ENCODE measurements around the gene PRND. TPM values are rescaled to one million over a fixed set of nuclear protein-coding genes. Genes with fewer than 3 reads are reported as not detected.

The PRND gene
- total RNA-seq, 1 donor from 2014 or later = not detected

GRCh38 chr20:4776079-4776630, 54.4 kb downstream of the PRND start:
- H2AFZ ChIP-seq (ENCODE audit: low read depth, low read length) = no peak overlapping the region
- no peaks in the 10 kb centered on the region for H4K20me1 ChIP-seq (ENCODE audit: insufficient read depth, low read length)
- H3K4me3 Mint-ChIP-seq (ENCODE audit: unreplicated experiment) = no peak overlapping the region

More at GRCh38 chr20:4776079-4776630, 54.4 kb downstream of the PRND start:
- H3K27ac ChIP-seq (ENCODE audit: low read depth, low read length) = no peak overlapping the region
- DNase-seq (ENCODE audit: low read depth) (no peak), FAIRE-seq (no peak)
- no peaks in the 10 kb centered on the region for H3K79me2 ChIP-seq (ENCODE audit: insufficient read depth, low read length)
- no peak for TF ChIP-seq EZH2 (IDR thresholded peaks at IDR 0.05; ENCODE audit: insufficient read depth, low read length)
- TF ChIP-seq CTCF (IDR thresholded peaks at IDR 0.05; ENCODE audit: insufficient read depth, low read depth, low read length) = no peak
- Mint-ChIP-seq H3K27ac (ENCODE audit: unreplicated experiment) (no peak overlapping the region), H3K9me3 (ENCODE audit: unreplicated experiment) (peaks cover 11% of the 10 kb centered on the region), H3K27me3 (ENCODE audit: low read depth, unreplicated experiment) (no peaks in the 10 kb centered on the region), H3K36me3 (ENCODE audit: low read depth, unreplicated experiment) (peaks cover 2% of the 10 kb centered on the region), H3K4me1 (ENCODE audit: low read depth, unreplicated experiment) (no peaks in the 10 kb centered on the region)
- H3K9me3 ChIP-seq (ENCODE audit: insufficient read depth, low read depth, low read length) = peaks cover 3% of the 10 kb centered on the region
- no peaks in the 10 kb centered on the region for H3K4me1 ChIP-seq (ENCODE audit: insufficient read depth, low read length)
- no peak overlapping the region for H3K4me2 ChIP-seq (ENCODE audit: low read length)
- H3K4me3 ChIP-seq (ENCODE audit: insufficient read depth, low read depth, low read length) = no peak overlapping the region
- no peak overlapping the region for H3K9ac ChIP-seq (ENCODE audit: low read length)
- H3K36me3 ChIP-seq (ENCODE audit: insufficient read depth, low read length) = no peaks in the 10 kb centered on the region
- H3K27me3 ChIP-seq (ENCODE audit: insufficient read depth, low read length) = no peaks in the 10 kb centered on the region

Other genes with a start within 250 kb of the PRND start
- 108 and 117 TPM in 2 replicates for gene PRNP, start 35.5 kb upstream of the PRND start, total RNA-seq
- gene RASSF2, start 101.7 kb downstream of the PRND start, total RNA-seq = 3.1 and 4.2 TPM in 2 replicates